Adrenal gland (tissue), 12 donors: ENCODE data around the gene ARAP3. TPM values are rescaled to one million over a fixed set of nuclear protein-coding genes. Genes with fewer than 3 reads are reported as not detected.
A peak's percentile ranks its signal among the peaks of the same experiment; 100 is the strongest.

Source experiments
- DNase-seq, 7 donors: peaks; one replicate each; pipeline ENCODE4 v3.0.0-alpha.2; 2019 to 2020
- H3K27ac ChIP-seq, 5 donors: fragments of 200-600 bp; sonication (generic) in 4 of 5; 1 replicate in 3 of 5; 2 replicates in 2 of 5; pipeline versions ENCODE4 v1.5.1 to v1.8.0; 2016 to 2020; ENCODE audit warnings: mild to moderate bottlenecking in 1 of 5
- H3K27me3 ChIP-seq: fragments of 200-600 bp; 2 replicates; pipeline ENCODE4 v1.8.0; 2021
- H3K36me3 ChIP-seq, 2 donors: fragments of 200-600 bp; replicated peaks in 1 of 2; 1 replicate in 1 of 2; 2 replicates in 1 of 2; pipeline versions ENCODE4 v1.5.1 to v1.8.0; 2018 to 2022
- H3K4me1 ChIP-seq, 2 donors: fragments of 200-600 bp; replicated peaks in 1 of 2; 1 replicate in 1 of 2; 2 replicates in 1 of 2; pipeline versions ENCODE4 v1.5.1 to v1.8.0; 2018 to 2021
- H3K4me3 ChIP-seq, 4 donors: fragments of 200-600 bp; sonication (generic) in 3 of 4; one replicate each; pipeline ENCODE4 v1.5.1; 2016 to 2018
- H3K9me3 ChIP-seq, 3 donors: fragments of 200-600 bp; sonication (generic) in 1 of 3; replicated peaks in 1 of 3; 1 replicate in 2 of 3; 2 replicates in 1 of 3; pipeline versions ENCODE4 v1.5.1 to v1.8.0; 2016 to 2021
- CTCF ChIP-seq, 6 experiments: fragments of 450-650 bp in 4 of 6; fragments of 200-600 bp in 2 of 6; sonication (generic) in 1 of 6; IDR thresholded peaks; 1 replicate in 5 of 6; 2 replicates in 1 of 6; pipeline versions ENCODE4 v1.5.1 to v1.8.0; 2016 to 2021; ENCODE audit warnings: antibody characterized with exemption in 6 of 6, mild to moderate bottlenecking in 2 of 6, moderate library complexity in 1 of 6
- POLR2A ChIP-seq, 2 donors: fragments of 450-650 bp; IDR thresholded peaks; one replicate each; pipeline ENCODE4 v1.6.1; 2017; ENCODE audit warnings: antibody characterized with exemption in 2 of 2, mild to moderate bottlenecking in 2 of 2, moderate library complexity in 1 of 2
- WGBS, 4 donors: extraction: QIAGEN DNeasy Blood & Tissue Kit in 2 of 4; methylation state at CpG; one replicate each; pipeline versions ENCODE4 v1.1.5 to v1.1.7; 2013 to 2017; 5-methylcytosine and 5-hydroxymethylcytosine counted together
- intact Hi-C, 2 donors: fragments of 100-400 bp; cut with DNase I; formaldehyde crosslinking; loops; one replicate each; pipeline versions ENCODE4 v1.14.1 to v1.15.0; 2022 to 2023
- polyA plus RNA-seq, 3 donors: library from polyadenylated mRNA; stranded (reverse); fragments of 200-250 nt in 2 of 3; fragments of 350-450 nt in 1 of 3; fragmentation: Illumina TruSeq in 1 of 3; extraction: RNeasy Lipid Tissue Mini Kit (QIAGEN cat#74804) in 1 of 3; gene quantifications; one replicate each; pipeline ENCODE4 v1.2.3, GENCODE V29; 2013 to 2014
- total RNA-seq, 9 donors: library from RNA; depleted of rRNA in 4 of 9; stranded (reverse); fragments of >200 nt in 4 of 9; fragments of 120-200 nt in 1 of 9; fragmentation: NEBNext Ultra II Directional in 1 of 9; extraction: Animal tissue kit (Norgen Biotek cat#: 25700) in 1 of 9; gene quantifications; one replicate each; pipeline versions ENCODE4 v1.1.0 to v1.2.4, GENCODE V29; 2013 to 2023
- donor health status: healthy with polysubstance abuse.
- donor health status: Bipolar disorder and iron deficiency.
- donor health status: DM: yes; HTN: yes; CAD: no.
- donor health status: DM: no; HTN: no; CAD: no.
- donor health status: DM: no; HTN: no; CAD: no.
- donor health status: DM: yes; HTN: yes; CAD: no.

Gene ARAP3
- total and polyA plus RNA-seq, 12 donors: 3.0 to 38.6 (median 10.7) TPM

GRCh38 chr5:141633871-141634561 is 48.0 kb downstream of the ARAP3 start:
- no peak overlapping the region for H3K27ac ChIP-seq
- no peaks in the 10 kb centered on the region for H3K27me3 ChIP-seq
- DNase-seq: peak in 1 of 7 donors; percentile 5
- H3K9me3 ChIP-seq: no peaks in the 10 kb centered on the region
- intact Hi-C loops: no loop called here
- H3K36me3 ChIP-seq: peaks cover 0 to 11% of the 10 kb centered on the region in 2 donors
- 76 to 86% (median 81%) methylated on average over 5 of the region's 5 CpGs for WGBS, 4 donors
- no peak for TF ChIP-seq POLR2A (IDR thresholded peaks at IDR 0.05)
- no peak for TF ChIP-seq CTCF (IDR thresholded peaks at IDR 0.05)
- H3K4me3 ChIP-seq: no peak overlapping the region
- peaks cover 45 to 75% of the 10 kb centered on the region in 2 donors for H3K4me1 ChIP-seq

GRCh38 chr5:141632650-141633049 is 49.4 kb downstream of the ARAP3 start:
- peaks cover 0 to 25% of the 10 kb centered on the region in 2 donors for H3K36me3 ChIP-seq
- intact Hi-C loops: no loop called here
- no peak overlapping the region for H3K27ac ChIP-seq

GRCh38 chr5:141630570-141631140 is 51.4 kb downstream of the ARAP3 start:
- DNase-seq: no peak
- H3K27me3 ChIP-seq: no peaks in the 10 kb centered on the region
- H3K27ac ChIP-seq: peak overlapping the region in 3 of 5 donors; percentile 19 to 57 (median 21)
- WGBS, 4 donors: 78 to 81% (median 79%) methylated on average over 5 of the region's 5 CpGs
- H3K9me3 ChIP-seq: no peaks in the 10 kb centered on the region
- intact Hi-C loops: no loop called here
- TF ChIP-seq CTCF (IDR thresholded peaks at IDR 0.05) (no peak), POLR2A (IDR thresholded peaks at IDR 0.05) (no peak)
- H3K36me3 ChIP-seq: peaks cover 0 to 42% of the 10 kb centered on the region in 2 donors
- peaks cover 34 to 68% of the 10 kb centered on the region in 2 donors for H3K4me1 ChIP-seq
- no peak overlapping the region for H3K4me3 ChIP-seq

More at GRCh38 chr5:141632650-141633049, 49.4 kb downstream of the ARAP3 start:
- TF ChIP-seq POLR2A (IDR thresholded peaks at IDR 0.05) (no peak), CTCF (IDR thresholded peaks at IDR 0.05) (no peak)
- Histone ChIP-seq H3K9me3 (no peaks in the 10 kb centered on the region), H3K27me3 (no peaks in the 10 kb centered on the region), H3K4me1 (peaks cover 42 to 77% of the 10 kb centered on the region in 2 donors), H3K4me3 (no peak overlapping the region)
- WGBS, 4 donors: 69 to 76% (median 72%) methylated on average over 2 of the region's 2 CpGs
- peak in 1 of 7 donors; percentile 9 for DNase-seq

- Histone ChIP-seq H3K27me3 (no peaks in the 10 kb centered on the region), H3K9me3 (no peaks in the 10 kb centered on the region), H3K4me1 (peaks cover 26 to 47% of the 10 kb centered on the region in 2 donors), H3K36me3 (peaks cover 0 to 65% of the 10 kb centered on the region in 2 donors), H3K27ac (peak overlapping the region in 1 of 5 donors; percentile 16), H3K4me3 (no peak overlapping the region)
- DNase-seq: no peak
- 94 to 96% (median 95%) methylated on average over 6 of the region's 6 CpGs for WGBS, 4 donors
- no peak for TF ChIP-seq POLR2A (IDR thresholded peaks at IDR 0.05)
- no peak for TF ChIP-seq CTCF (IDR thresholded peaks at IDR 0.05)
- intact Hi-C loops: no loop called here
Observed at GRCh38 chr5:141628175-141628788, 53.7 kb downstream of the ARAP3 start.
